ENCODE measurements around the gene OR2G2. TPM values are rescaled to one million over a fixed set of nuclear protein-coding genes. Genes with fewer than 3 reads are reported as not detected.

Gene OR2G2
- total RNA-seq, 2 donors from 2014 or later = not detected

- TF ChIP-seq CTCF (IDR thresholded peaks at IDR 0.05) = no peak
- no peaks in the 10 kb centered on the region for H3K9me3 ChIP-seq
- H3K4me1 ChIP-seq = no peaks in the 10 kb centered on the region
- H3K27me3 ChIP-seq = no peaks in the 10 kb centered on the region
- no peaks in the 10 kb centered on the region for H3K36me3 ChIP-seq
- no peak within 1 kb of the TSS for H3K27ac ChIP-seq
- DNase-seq (ENCODE audit: low spot score) = no peak
- H3K4me3 ChIP-seq = no peak within 1 kb of the TSS
Observed at GRCh38 chr1:247548769-247549182, 39.4 kb upstream of the OR2G2 start, which contains the start of gene GCSAML. TSS of gene GCSAML (plus strand) at chr1:247549134. CDS start at chr1:247549192, 58 bp downstream.

DNA sequence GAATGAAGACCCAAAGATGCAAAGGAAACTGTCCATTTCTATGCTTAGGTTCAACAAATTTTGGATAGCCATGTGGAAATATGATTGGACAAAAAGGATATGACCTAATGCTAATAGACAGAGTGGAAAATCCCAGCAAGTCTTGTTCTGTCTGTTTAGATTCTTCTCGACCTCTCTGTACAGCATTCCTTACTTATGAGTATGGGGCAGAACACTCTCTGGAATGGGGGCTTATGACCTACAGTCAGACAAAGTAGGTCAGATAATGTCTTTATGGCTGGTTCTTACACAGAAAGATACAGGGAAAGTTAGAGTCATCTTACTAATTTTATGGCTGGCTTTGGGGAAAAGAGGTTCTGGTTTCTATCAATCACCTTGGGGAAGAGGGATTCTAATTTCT, 36.4 kb upstream of the OR2G2 start:
- no peak for DNase-seq (ENCODE audit: low spot score)
- Histone ChIP-seq H3K4me1 (no peaks in the 10 kb centered on the region), H3K27ac (no peak overlapping the region), H3K27me3 (no peaks in the 10 kb centered on the region), H3K4me3 (no peak overlapping the region), H3K36me3 (no peaks in the 10 kb centered on the region), H3K9me3 (no peaks in the 10 kb centered on the region)
- TF ChIP-seq CTCF (IDR thresholded peaks at IDR 0.05) = no peak

DNA sequence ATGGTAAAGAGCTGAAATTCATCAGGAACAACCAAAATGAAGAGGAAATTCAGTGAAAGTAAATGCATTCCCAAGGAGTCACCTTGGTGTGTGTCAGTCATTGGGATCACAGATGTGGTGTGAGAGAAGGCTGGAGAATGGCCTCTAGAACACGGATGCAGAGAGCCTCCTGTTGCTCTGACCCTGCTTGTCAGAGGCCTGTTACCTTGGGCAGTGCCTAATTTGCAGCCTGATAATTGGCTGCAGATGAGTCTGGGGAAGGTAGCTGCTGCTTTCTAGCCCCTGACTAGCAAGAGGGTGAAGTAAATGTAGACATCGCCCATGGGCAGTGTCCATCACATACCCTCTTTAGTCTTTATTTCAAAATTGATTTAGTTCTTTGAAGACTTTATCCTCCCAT, 35.9 kb upstream of the OR2G2 start:
- Histone ChIP-seq H3K36me3 (no peaks in the 10 kb centered on the region), H3K27ac (no peak overlapping the region), H3K9me3 (no peaks in the 10 kb centered on the region), H3K4me1 (no peaks in the 10 kb centered on the region), H3K4me3 (no peak overlapping the region), H3K27me3 (no peaks in the 10 kb centered on the region)
- no peak for TF ChIP-seq CTCF (IDR thresholded peaks at IDR 0.05)
- no peak for DNase-seq (ENCODE audit: low spot score)

- no peaks in the 10 kb centered on the region for H3K27me3 ChIP-seq
- no peak for TF ChIP-seq CTCF (IDR thresholded peaks at IDR 0.05)
- H3K4me1 ChIP-seq = no peaks in the 10 kb centered on the region
- H3K27ac ChIP-seq = no peak overlapping the region
- H3K9me3 ChIP-seq = no peaks in the 10 kb centered on the region
- no peak overlapping the region for H3K4me3 ChIP-seq
- H3K36me3 ChIP-seq = no peaks in the 10 kb centered on the region
- no peak for DNase-seq (ENCODE audit: low spot score)
Observed at GRCh38 chr1:247557926-247558674, 30.1 kb upstream of the OR2G2 start.

GRCh38 chr1:247561711-247562110, 26.4 kb upstream of the OR2G2 start:
- H3K4me1 ChIP-seq = no peaks in the 10 kb centered on the region
- H3K27ac ChIP-seq = no peak overlapping the region
- no peak for DNase-seq (ENCODE audit: low spot score)
- TF ChIP-seq CTCF (IDR thresholded peaks at IDR 0.05) = no peak
- H3K36me3 ChIP-seq = no peaks in the 10 kb centered on the region
- H3K27me3 ChIP-seq = no peaks in the 10 kb centered on the region
- H3K9me3 ChIP-seq = no peaks in the 10 kb centered on the region
- H3K4me3 ChIP-seq = no peak overlapping the region

GRCh38 chr1:247562198-247562597, 26.0 kb upstream of the OR2G2 start:
- Histone ChIP-seq H3K4me1 (no peaks in the 10 kb centered on the region), H3K9me3 (no peaks in the 10 kb centered on the region), H3K27ac (no peak overlapping the region), H3K4me3 (no peak overlapping the region), H3K36me3 (no peaks in the 10 kb centered on the region), H3K27me3 (no peaks in the 10 kb centered on the region)
- no peak for TF ChIP-seq CTCF (IDR thresholded peaks at IDR 0.05)
- DNase-seq (ENCODE audit: low spot score) = no peak

Data from right atrium auricular region (tissue), 2 donors.